H7 (cell line): ENCODE results near the gene GARNL3. TPM values are rescaled to one million over a fixed set of nuclear protein-coding genes. Genes with fewer than 3 reads are reported as not detected.

Experiments
- DNase-seq: peaks from one replicate; pipeline ENCODE4 v3.0.0; 2012
- H3K27me3 ChIP-seq: 2 replicates; pipeline ENCODE4 v1.6.0; 2011; ENCODE audit warnings: mild to moderate bottlenecking, low read length; ENCODE audit not compliant: control insufficient read depth, insufficient read depth
- H3K36me3 ChIP-seq: replicated peaks from 2 replicates; pipeline ENCODE4 v1.5.1; 2011; ENCODE audit warnings: low read length; ENCODE audit not compliant: control insufficient read depth, insufficient read depth
- H3K4me3 ChIP-seq: 2 replicates; pipeline ENCODE4 v1.5.1; 2011; ENCODE audit warnings: low read depth, mild to moderate bottlenecking, control low read depth, low read length, moderate library complexity; ENCODE audit not compliant: insufficient read depth
- total RNA-seq: library from RNA; depleted of rRNA; stranded (reverse); fragments of >200 nt; shearing (Covaris generic); gene quantifications from 2 replicates; pipeline ENCODE4 v1.2.3, GENCODE V29; 2014

The GARNL3 gene
- total RNA-seq, 1 experiment from 2014 or later: 2.9 TPM

- no peaks in the 10 kb centered on the region for H3K27me3 ChIP-seq
- H3K4me3 ChIP-seq: no peak overlapping the region
- DNase-seq: no peak
- no peaks in the 10 kb centered on the region for H3K36me3 ChIP-seq
Observed at GRCh38 chr9:127330501-127330900, 65.9 kb downstream of the GARNL3 start.

GRCh38 chr9:127333221-127334064, 68.9 kb downstream of the GARNL3 start:
- Histone ChIP-seq H3K4me3 (no peak overlapping the region), H3K36me3 (no peaks in the 10 kb centered on the region; the same call in 1 of the 2 replicates), H3K27me3 (no peaks in the 10 kb centered on the region)
- DNase-seq: no peak

DNA sequence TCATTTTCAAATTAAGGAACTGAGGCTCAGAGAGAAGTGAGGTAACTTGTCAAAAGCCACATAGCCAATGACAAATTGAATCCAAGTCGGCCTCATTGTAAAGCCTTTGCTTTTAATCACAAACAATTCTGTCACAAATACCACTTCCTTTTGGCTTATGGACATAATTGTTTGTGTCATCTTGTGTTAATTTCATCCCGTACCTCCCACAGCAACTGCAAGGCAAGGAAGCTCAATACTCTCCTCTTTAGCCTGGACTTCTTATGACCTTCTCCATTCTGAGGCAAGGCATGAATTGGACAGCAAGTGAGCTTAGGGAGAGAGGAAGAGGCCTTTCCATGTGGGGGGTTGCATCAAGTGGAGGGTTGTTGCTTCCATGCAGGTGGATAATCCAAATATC, 70.2 kb downstream of the GARNL3 start:
- H3K36me3 ChIP-seq: no peaks in the 10 kb centered on the region; the same call in 1 of the 2 replicates
- H3K27me3 ChIP-seq: no peaks in the 10 kb centered on the region

GRCh38 chr9:127336086-127336485, 71.5 kb downstream of the GARNL3 start:
- Histone ChIP-seq H3K4me3 (no peak overlapping the region), H3K36me3 (peaks cover 3% of the 10 kb centered on the region), H3K27me3 (no peaks in the 10 kb centered on the region)
- no peak for DNase-seq

More for the DNA sequence above, 70.2 kb downstream of the GARNL3 start:
- H3K4me3 ChIP-seq: no peak overlapping the region
- no peak for DNase-seq

DNA sequence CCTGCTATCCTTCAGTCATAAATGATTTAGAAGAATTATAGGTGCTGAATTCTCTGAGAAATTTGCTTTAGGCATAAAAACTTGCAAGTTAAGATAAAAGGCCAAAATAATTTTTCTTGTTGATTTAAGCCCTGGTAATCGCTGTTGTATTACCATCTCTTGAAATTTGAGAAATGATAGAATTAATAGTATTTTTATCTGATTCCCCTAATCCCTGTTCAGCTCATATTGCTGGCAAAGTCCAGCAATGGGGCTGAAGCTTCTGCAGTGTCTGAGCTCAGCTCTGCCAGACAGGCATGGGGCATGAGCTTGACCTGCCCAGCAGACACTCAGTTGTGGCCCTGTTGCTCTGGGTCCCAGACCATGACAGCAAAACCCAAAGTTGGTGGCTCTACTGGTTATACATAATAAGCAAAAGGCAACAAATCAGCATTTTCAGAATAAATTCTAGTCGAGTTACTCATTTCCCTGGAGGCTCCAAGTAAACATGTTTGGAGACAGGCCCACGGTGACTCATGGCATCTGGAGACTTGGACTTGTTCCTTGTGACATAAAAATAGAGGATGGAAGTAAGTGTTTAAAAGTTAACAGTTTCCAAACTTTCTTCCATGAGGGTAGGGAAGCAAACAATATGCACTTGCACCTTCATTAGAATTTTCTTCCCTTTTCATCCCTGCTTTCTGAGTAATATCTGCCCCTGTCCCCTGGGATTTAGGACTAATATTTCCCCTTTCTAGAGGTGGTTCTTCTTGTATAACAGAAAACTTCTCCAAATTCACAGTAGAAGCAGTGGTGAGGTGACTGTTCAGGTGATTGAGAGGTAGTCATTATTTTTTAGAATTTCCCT, 72.2 kb downstream of the GARNL3 start:
- peaks cover 3% of the 10 kb centered on the region for H3K36me3 ChIP-seq
- no peaks in the 10 kb centered on the region for H3K27me3 ChIP-seq
- no peak for DNase-seq
- H3K4me3 ChIP-seq: no peak overlapping the region

DNA sequence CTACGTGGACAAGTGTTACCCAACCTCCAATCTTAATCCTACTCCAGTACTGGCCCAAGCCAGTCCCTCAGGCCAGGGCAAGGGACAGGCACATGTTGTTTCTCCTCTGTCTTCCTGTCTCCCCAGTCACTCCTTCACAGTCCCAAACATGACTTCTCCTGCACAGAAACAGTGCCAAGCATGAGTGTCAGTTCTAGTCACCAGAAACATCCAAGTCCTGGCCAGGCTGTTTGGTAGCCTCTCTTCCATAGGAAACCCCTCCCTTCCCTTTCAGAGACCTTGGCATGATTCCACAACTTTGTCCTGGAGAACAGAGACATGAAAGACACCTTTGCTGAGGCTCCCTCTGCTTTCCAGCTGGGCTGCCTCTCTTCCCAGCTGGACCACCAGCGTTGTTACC, 76.1 kb downstream of the GARNL3 start:
- no peaks in the 10 kb centered on the region for H3K27me3 ChIP-seq
- H3K36me3 ChIP-seq: peaks cover 5% of the 10 kb centered on the region
- no peak overlapping the region for H3K4me3 ChIP-seq
- no peak for DNase-seq

DNA sequence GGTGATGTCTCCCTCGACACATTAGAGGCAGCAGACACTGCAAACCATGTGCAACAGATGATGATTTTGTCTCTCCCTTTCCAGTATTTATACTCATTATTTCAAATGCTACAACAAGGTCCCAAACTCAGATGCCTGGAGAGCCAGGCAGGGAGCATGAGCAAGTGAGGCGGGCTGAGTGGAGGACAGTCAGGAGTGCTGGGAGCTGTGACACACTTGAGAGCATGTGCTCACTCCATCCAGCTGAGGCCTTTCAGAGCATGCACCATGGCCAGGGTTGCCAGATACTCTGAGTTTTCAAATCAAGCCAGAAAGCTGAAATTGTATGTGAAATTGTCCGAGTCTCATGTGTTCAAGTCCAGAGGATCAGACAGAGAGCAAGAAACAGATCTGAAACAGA, 76.6 kb downstream of the GARNL3 start:
- H3K4me3 ChIP-seq: no peak overlapping the region
- H3K27me3 ChIP-seq: no peaks in the 10 kb centered on the region
- H3K36me3 ChIP-seq: peaks cover 5% of the 10 kb centered on the region
- no peak for DNase-seq

DNA sequence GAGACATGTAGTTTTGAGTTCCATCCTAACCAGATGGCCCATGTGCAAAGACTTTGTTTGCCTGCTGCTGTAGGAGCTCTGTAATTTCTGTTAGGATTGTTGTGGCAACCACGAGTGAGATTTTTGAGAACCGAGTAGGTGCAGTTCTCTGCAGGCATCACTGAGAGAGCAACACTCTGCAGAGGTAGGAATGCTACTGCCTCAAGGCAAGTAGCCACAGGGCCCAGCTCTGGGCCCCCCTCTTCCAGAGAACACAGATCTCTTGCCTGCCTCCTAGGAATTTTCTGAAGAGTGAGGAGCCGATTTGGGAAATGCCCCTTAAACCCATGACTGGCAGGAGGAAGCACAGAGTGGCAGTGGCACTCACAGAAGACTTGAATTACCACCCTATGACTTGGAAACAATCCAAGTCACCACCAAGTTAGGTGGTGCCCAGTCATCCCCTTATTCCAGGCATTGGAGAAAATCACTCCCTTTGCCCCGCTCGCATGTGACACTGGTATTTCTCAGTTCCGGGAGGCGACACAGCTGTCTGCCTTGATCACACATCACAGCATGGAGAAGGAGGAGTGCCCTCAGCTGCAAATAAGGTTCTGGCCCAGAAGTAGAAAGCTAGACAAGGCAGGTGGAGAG, 79.9 kb downstream of the GARNL3 start:
- Histone ChIP-seq H3K27me3 (no peaks in the 10 kb centered on the region), H3K36me3 (peaks cover 5% of the 10 kb centered on the region), H3K4me3 (no peak overlapping the region)
- no peak for DNase-seq

DNA sequence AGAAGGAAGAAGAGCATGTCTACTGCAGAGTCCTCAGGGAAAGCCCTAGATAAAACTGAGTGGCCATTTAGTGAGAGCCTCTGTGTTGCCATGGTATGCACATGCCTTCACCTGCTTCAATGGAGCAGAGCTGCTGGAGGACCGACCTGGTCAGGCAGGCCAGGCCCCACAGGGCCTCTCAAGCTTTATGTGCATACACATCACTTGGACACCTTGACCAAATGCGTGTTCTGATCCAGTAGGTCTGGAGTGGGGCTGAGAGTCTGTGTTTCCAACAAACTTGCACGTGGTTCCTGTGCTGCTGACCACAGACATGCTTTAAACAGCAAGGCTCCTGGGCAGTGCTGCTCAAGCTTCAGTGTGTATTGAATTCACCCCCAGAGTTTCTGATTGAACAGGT, 81.0 kb downstream of the GARNL3 start:
- Histone ChIP-seq H3K27me3 (no peaks in the 10 kb centered on the region), H3K36me3 (peaks cover 4% of the 10 kb centered on the region), H3K4me3 (no peak overlapping the region)
- DNase-seq: no peak

- DNase-seq: no peak
- H3K4me3 ChIP-seq: no peak overlapping the region
- H3K36me3 ChIP-seq: peaks cover 2% of the 10 kb centered on the region
- H3K27me3 ChIP-seq: no peaks in the 10 kb centered on the region
Observed at GRCh38 chr9:127346584-127346983, 82.0 kb downstream of the GARNL3 start.

DNA sequence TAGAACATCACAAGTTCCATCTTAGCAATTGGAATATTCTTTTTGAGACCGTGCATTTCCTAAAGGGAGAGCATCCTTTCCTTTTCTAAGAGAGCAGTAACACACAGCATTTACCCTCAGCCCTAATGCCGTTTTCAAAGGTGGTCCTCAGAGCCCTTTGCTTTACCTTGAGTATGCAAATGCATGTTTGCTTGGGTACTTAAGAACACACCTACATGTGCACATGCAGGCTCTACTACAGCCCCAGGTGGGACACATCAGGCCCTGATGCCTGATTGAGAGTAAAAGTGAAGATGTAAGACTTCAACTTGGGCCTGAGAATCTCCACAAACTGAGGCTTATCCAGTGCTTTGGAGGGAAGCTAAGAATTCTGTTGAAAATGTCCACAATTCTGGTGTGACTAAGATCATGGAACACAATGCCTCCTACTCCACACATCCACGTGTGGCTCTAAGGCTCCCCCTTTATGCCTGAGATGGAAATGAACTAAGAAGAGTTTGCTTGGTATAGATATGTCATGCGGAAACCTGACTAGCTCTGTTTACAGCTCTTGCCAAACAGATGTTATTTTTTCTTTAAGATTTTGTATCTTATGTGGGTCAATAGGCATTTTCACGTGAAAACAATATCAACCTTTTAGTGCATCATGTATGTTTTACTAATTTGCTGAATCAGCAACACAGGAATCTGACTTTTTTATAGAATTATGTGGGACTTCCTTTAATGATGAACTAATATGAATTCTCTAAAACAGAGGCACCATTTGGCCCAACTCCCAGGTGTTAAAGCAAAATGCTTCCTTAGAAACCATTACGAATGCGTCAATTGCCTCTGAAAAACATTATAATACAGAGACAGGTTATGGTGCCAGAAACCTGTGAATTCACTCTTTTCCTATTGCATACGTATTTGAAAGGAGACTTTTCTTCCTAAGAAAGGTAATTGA, 83.5 kb downstream of the GARNL3 start:
- no peak for DNase-seq
- no peaks in the 10 kb centered on the region for H3K27me3 ChIP-seq
- no peak overlapping the region for H3K4me3 ChIP-seq
- H3K36me3 ChIP-seq: peaks cover 2% of the 10 kb centered on the region

DNA sequence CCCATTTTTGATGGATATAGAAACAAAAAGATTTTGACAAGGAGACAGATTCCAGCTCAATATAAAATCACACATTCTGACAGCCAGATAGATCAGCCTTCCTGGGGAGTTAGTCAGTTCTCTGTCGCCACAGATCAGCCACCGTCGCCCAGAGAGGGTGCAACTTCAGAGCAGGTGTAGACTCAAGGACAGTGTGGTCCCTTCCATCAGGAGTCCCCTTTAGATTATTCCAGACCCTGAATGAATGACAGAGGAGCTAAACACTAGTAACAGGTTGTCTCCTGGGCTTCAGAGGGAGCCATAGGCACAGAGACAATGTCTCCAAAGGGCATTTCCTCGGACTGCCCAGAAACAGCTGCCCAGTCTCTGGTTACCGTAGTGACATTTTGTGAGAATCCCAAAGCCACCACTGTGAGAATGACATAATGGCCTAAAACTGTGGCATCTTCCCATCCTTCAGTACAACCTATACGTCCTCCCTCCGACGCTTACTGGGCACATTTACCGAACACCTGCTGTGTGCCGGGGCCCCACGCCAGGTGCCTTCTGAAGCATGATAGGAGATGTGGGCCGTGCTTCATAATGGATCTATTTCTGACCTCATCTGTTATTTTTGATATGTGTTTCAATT, 85.0 kb downstream of the GARNL3 start:
- DNase-seq: no peak
- 0 out of 2 replicates have a peak, but pooled peaks cover 1% of the 10 kb centered on the region for H3K36me3 ChIP-seq
- no peak overlapping the region for H3K4me3 ChIP-seq
- no peaks in the 10 kb centered on the region for H3K27me3 ChIP-seq
